GM21447 (cell line): ENCODE measurements around the gene TMEM260.
"Not testable (repeated sequence)": the region's sequence is repeated elsewhere in the genome, so short reads cannot be mapped to it uniquely, and the experiment has no call there.

Experiments
- ATAC-seq: cut with Tn5 transposase; IDR thresholded peaks from one replicate; pipeline ENCODE4 v1.9.1; 2021; ENCODE audit not compliant: unreplicated experiment

Gene TMEM260

GRCh38 chr14:56667290-56667689 is 87.7 kb downstream of the TMEM260 start:
- ATAC-seq, result not testable (repeated sequence)

- ATAC-seq, result no peak
These were observed 96.4 kb downstream of the TMEM260 start for GRCh38 chr14:56676042-56676441.

- ATAC-seq, result no peak
These were observed 99.2 kb downstream of the TMEM260 start for GRCh38 chr14:56678838-56679237.

- no peak for ATAC-seq
These were observed 106.8 kb downstream of the TMEM260 start for GRCh38 chr14:56686416-56686815.

GRCh38 chr14:56687123-56687522 is 107.5 kb downstream of the TMEM260 start:
- no peak for ATAC-seq

GRCh38 chr14:56694609-56695008 is 115.0 kb downstream of the TMEM260 start:
- no peak for ATAC-seq

GRCh38 chr14:56695216-56695615 is 115.6 kb downstream of the TMEM260 start:
- not testable (repeated sequence) for ATAC-seq
